ENCODE results near the gene FAM136A.
"Not testable (repeated sequence)": the region's sequence is repeated elsewhere in the genome, so short reads cannot be mapped to it uniquely, and the experiment has no call there.

Gene FAM136A

DNA sequence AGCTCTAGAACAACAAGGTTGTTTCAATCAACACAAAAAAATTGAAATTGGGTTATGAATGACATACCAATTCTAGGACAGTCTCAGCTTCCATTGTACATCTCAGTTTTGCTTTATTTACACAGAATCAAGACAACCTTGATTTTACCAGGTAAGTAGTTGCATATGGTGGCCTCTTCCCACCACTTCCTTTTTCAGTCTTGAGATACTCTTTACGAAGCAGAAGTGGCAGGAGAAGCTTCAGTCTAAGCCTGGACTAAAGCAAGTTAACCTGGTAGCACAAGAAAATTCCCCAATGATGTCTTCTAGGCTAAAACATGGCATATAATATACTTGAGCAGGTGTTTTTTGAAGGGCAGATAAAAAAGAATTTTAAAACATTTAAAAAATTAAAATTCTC, 10.7 kb upstream of the FAM136A start:
- Mint-ChIP-seq H3K27ac (no peak overlapping the region), H3K4me1 (no peaks in the 10 kb centered on the region), H3K9me3 (no peaks in the 10 kb centered on the region), H3K4me3 (no peak overlapping the region), H3K36me3 (no peaks in the 10 kb centered on the region)
- DNase-seq (ENCODE audit: low spot score in 2 of 2), result no peak
- no peak for ATAC-seq

DNA sequence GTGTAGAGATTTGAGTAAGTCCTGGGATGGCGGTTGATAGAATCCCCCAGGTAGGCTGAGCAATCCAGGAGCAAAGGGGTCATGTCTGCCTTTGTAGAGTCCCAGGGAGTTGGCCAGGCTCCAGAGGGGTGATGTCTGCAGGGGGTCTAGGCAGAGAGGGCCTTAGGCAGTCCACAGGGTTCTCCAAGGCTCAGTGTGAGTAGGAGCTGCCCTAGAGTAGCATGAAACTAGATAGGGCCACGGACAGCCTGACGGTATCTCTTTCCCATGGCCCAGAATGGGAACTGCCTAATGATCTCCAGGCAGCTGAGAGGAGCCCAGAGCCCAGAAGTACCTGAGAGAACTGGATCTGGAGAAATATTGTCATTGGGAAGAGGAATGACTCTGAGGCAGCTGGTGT, 9.0 kb upstream of the FAM136A start:
- no peak for DNase-seq (ENCODE audit: low spot score in 2 of 2)
- no peak overlapping the region for H3K27ac Mint-ChIP-seq
- H3K9me3 Mint-ChIP-seq, result no peaks in the 10 kb centered on the region
- no peaks in the 10 kb centered on the region for H3K36me3 Mint-ChIP-seq
- no peak for ATAC-seq
- H3K4me1 Mint-ChIP-seq, result no peaks in the 10 kb centered on the region
- no peak overlapping the region for H3K4me3 Mint-ChIP-seq

DNA sequence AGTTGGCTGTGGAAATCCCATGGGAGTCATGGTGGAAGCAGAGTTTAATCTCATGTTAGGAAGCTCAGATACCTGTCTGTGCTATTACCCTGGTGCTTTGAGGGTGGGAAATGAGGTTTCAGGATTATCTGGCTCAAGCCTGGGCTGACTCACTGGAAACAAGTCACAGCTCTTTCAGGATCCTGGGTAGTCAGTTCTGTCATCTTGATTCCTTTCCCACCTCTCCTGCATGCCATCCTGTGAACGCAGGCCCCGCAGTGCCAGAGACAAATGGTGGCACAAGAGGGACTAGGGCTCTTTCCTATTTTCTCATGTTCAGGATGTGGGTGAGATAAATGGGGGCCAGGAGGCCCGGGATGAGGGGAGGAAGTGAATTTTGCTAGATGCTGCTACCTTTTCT, 3.7 kb upstream of the FAM136A start:
- Mint-ChIP-seq H3K4me3 (no peak overlapping the region), H3K4me1 (peaks cover 15% of the 10 kb centered on the region), H3K27ac (no peak overlapping the region), H3K36me3 (peaks cover 10% of the 10 kb centered on the region), H3K9me3 (no peaks in the 10 kb centered on the region)
- DNase-seq (ENCODE audit: low spot score in 2 of 2), result no peak
- no peak for ATAC-seq

DNA sequence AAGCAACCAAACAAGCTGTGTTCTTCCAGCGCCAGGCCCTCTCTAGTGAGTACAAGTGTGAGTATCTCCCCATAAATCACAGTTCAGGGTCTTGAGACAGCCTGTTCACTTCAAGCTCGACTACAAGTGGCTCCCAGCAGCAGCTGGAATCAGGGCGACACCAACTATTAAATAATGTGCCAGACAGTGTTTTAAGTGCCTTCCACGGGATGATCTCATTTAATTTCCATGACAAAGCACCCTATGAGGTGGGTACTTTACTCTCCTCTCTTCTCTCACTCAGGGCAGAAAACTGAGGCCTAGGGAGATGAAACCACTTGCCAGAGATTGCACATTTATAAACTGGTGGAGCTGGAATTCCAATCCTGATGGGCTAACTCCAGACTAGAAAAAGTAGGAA, 2.6 kb upstream of the FAM136A start:
- peaks cover 20% of the 10 kb centered on the region for H3K36me3 Mint-ChIP-seq
- no peaks in the 10 kb centered on the region for H3K9me3 Mint-ChIP-seq
- H3K27ac Mint-ChIP-seq, result no peak overlapping the region
- H3K4me1 Mint-ChIP-seq, result peaks cover 21% of the 10 kb centered on the region
- no peak overlapping the region for H3K4me3 Mint-ChIP-seq
- no peak for ATAC-seq
- DNase-seq (ENCODE audit: low spot score in 2 of 2), result no peak

DNA sequence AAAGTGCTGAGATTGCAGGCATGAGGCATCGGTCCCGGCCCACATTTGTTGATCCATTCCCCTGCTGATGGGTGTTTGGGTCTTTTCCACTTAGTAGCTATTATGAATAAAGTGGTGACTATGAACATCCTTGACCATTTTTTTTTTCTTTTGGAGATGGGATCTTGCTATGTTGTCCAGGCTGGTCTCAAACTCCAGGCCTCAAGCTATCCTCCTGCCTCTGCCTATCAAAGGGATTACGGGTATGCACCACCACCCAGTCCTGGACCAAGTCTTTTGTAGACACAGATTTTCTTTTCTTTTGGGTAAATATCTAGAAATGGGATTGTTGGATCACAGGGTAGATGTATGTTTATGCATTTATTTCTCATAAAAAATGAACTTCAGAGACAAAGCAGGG, 1.3 kb upstream of the FAM136A start:
- peak overlapping the region; percentile 84 for H3K4me3 Mint-ChIP-seq

DNA sequence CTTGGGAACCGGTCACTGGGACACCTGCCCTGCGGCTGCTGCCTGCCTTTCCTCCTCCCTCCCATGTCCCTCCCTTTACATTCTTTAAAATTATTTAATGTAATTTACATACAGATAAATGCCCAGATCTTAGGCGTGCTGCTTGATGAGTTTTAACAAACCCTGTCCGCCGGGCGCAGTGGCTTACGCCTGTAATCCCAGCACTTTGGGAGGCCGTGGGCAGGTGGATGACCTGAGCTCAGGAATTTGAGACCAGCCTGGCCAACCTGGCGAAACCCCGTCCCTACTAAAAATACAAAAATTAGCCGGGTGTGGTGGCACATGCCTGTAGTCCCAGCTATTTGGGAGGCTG, 304 bp upstream of the FAM136A start:
- Mint-ChIP-seq H3K27ac (peak overlapping the region; percentile 87), H3K36me3 (peaks cover 43% of the 10 kb centered on the region), H3K4me1 (peaks cover 28% of the 10 kb centered on the region), H3K4me3 (peak overlapping the region; percentile 84)
- not testable (repeated sequence) for ATAC-seq; DNase-seq (ENCODE audit: low spot score in 2 of 2); H3K9me3 Mint-ChIP-seq

More for the DNA sequence above, 1.3 kb upstream of the FAM136A start:
- no peak overlapping the region for H3K27ac Mint-ChIP-seq
- peaks cover 28% of the 10 kb centered on the region for H3K4me1 Mint-ChIP-seq
- H3K9me3 Mint-ChIP-seq, result no peaks in the 10 kb centered on the region
- H3K36me3 Mint-ChIP-seq, result peaks cover 33% of the 10 kb centered on the region
- DNase-seq (ENCODE audit: low spot score in 2 of 2) (no peak), ATAC-seq (no peak)

DNA sequence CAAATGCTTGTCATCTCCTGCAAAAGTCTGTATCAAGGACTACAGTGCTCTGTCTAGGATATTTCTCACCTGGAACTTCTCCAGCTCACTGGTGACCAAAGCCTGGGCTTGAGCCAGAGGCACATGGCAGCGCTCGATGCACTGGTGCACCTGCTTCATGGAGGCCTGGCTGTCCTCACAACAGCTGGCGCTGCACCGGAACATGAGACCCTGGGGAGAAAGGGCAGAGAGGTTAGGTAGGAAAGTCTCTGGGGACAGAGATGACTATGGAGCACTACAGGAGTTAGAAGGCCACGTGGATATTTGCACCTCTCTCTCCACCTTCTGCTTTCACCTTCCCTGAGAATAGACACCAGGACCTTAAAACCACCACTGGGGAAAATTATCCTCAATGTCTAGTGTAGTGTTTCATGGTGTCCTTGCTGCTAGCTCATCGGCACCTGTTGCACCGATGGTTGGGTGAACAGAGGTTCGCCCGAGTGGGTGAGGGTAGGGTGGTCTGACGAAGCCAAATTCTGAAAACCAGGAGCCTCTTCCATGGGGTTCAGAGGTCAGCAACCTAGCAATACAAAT, 1.0 kb downstream of the FAM136A start:
- peaks cover 52% of the 10 kb centered on the region for H3K36me3 Mint-ChIP-seq
- no peaks in the 10 kb centered on the region for H3K9me3 Mint-ChIP-seq
- peak overlapping the region; percentile 84 for H3K4me3 Mint-ChIP-seq
- DNase-seq (ENCODE audit: low spot score in 2 of 2) (no peak), ATAC-seq (no peak)
- H3K4me1 Mint-ChIP-seq, result peaks cover 28% of the 10 kb centered on the region
- peak overlapping the region; percentile 87 for H3K27ac Mint-ChIP-seq

DNA sequence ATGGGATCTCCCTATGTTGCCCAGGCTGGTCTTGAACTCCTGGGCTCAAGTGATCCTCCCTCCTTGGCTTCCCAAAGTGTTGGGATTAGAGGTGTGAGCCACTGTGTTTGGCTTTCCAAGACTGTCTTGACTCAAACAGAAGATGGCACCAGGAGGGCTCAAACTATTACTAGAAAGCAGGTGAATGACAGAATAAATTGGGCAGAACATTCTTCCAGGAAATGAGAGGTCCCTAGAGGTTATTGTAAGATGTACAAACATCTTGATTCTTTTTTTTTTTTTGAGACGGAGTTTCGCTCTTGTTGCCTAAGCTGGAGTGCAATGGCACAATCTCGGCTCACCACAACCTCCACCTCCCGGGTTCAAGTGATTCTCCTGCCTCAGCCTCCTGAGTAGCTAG, 4.0 kb downstream of the FAM136A start:
- H3K9me3 Mint-ChIP-seq; H3K4me3 Mint-ChIP-seq; DNase-seq (ENCODE audit: low spot score in 2 of 2); ATAC-seq: not testable (repeated sequence)
- Mint-ChIP-seq H3K36me3 (peaks cover 68% of the 10 kb centered on the region), H3K4me1 (peaks cover 24% of the 10 kb centered on the region), H3K27ac (peak overlapping the region; percentile 65)

DNA sequence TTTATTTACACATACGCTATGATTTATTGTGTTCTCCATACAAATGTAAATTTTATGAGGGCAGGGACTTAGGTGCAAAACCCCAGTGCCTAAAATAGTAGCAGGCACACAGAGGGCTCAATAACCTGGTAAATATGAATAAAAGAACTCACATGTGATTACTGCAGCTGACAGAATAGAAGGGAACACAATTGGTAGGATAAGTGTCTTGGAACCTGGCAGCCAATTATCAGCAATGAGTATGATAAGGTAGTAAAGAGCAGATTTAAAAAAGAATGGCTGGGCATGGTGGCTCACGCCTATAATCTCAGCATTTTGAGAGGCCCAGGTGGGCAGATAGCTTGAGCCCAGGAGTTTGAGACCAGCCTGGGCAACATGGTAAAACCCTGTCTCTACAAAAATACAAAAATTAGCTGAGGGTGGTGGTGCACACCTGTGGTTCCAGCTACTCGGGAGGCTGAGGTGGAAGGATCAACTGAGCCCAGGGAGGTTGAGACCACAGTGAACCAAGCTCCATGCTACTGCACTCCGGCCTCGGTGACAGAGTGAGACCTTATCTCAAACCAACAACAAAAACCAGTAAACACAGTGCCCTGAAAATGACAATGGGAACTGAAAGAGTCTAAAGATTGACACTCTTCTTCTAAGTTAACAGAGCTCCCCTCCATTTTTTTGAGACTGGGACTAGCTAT, 18.2 kb downstream of the FAM136A start:
- Mint-ChIP-seq H3K9me3 (no peaks in the 10 kb centered on the region), H3K27ac (peak overlapping the region; percentile 3), H3K36me3 (peaks cover 95% of the 10 kb centered on the region), H3K4me3 (no peak overlapping the region), H3K4me1 (peaks cover 28% of the 10 kb centered on the region)
- ATAC-seq (no peak), DNase-seq (ENCODE audit: low spot score in 2 of 2) (no peak)

DNA sequence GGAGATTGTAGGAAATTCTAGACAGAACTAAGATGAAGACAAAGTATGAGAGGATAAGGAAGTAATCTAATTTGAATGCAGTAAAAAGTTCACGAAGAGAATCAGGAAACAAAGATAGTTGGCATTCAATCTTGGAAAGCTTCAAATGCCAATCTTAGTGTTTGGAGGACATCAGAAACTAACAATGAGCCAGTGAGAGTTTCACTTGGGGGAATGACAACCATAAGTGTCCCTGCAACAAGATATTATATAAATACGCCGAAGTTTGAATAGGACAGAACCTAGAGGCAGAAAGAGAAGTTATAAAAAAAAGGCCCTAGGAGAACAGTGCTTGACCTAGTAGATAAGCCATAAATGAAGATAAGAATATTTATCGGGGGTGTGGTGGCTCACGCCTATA, 19.4 kb downstream of the FAM136A start:
- Mint-ChIP-seq H3K36me3 (peaks cover 90% of the 10 kb centered on the region), H3K4me3 (no peak overlapping the region)

DNA sequence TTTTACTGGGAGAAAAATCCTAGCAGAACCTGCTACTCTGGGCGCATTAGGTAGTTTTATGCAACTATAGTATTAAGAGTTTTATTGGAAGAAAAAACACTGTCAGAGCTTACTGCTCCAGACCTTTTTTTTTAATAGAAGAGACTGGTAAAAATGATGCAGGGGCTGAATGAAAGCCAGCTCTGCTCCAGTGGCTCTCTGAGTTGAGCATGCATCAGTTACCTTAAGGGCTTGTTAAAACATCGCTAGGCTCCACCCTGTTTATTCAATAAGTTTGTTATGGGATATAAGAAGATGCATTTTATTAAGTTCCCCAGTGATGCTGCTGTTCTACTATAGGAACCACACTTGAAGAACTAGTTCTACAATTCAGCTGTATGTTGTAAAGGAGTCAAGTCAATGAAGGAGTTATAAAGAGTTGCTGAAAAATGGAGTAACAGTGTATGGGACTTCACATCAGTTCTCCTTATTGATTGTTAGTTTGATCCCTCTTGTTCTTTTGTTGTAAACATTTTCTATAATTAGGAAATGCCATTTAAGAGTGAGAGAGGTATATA, 21.5 kb downstream of the FAM136A start:
- ATAC-seq, result no peak
- Mint-ChIP-seq H3K4me1 (peaks cover 23% of the 10 kb centered on the region), H3K9me3 (no peaks in the 10 kb centered on the region), H3K4me3 (no peak overlapping the region), H3K36me3 (peaks cover 90% of the 10 kb centered on the region), H3K27ac (peak overlapping the region; percentile 4)
- no peak for DNase-seq (ENCODE audit: low spot score in 2 of 2)

More for the DNA sequence above, 19.4 kb downstream of the FAM136A start:
- Mint-ChIP-seq H3K27ac (peak overlapping the region; percentile 57), H3K4me1 (peaks cover 28% of the 10 kb centered on the region), H3K9me3 (no peaks in the 10 kb centered on the region)
- ATAC-seq (no peak), DNase-seq (ENCODE audit: low spot score in 2 of 2) (no peak)

DNA sequence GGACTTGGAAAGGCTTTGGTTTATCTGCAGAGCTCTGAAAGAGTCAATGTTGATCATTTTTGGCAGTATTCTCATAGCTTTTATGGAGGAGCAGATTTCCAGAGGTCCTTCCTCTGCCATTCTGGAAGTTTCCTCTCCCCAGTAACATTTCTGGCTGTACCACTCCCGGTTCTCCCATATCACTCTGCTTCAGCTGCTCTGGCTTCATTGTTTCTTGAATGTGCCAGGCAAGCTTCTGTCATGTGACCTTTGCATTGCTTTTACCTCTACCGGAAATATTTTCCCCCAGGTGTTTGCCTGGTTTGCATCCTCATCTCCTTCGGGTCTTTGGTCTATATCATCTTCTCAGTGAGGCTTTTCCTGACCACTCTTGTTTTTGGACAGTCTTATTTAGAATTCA, 31.5 kb downstream of the FAM136A start:
- H3K4me3 Mint-ChIP-seq, result no peak overlapping the region
- peaks cover 21% of the 10 kb centered on the region for H3K36me3 Mint-ChIP-seq
- H3K27ac Mint-ChIP-seq, result peak overlapping the region; percentile 54
- DNase-seq (ENCODE audit: low spot score in 2 of 2), result no peak
- no peak for ATAC-seq
- no peaks in the 10 kb centered on the region for H3K9me3 Mint-ChIP-seq
- H3K4me1 Mint-ChIP-seq, result peaks cover 6% of the 10 kb centered on the region

DNA sequence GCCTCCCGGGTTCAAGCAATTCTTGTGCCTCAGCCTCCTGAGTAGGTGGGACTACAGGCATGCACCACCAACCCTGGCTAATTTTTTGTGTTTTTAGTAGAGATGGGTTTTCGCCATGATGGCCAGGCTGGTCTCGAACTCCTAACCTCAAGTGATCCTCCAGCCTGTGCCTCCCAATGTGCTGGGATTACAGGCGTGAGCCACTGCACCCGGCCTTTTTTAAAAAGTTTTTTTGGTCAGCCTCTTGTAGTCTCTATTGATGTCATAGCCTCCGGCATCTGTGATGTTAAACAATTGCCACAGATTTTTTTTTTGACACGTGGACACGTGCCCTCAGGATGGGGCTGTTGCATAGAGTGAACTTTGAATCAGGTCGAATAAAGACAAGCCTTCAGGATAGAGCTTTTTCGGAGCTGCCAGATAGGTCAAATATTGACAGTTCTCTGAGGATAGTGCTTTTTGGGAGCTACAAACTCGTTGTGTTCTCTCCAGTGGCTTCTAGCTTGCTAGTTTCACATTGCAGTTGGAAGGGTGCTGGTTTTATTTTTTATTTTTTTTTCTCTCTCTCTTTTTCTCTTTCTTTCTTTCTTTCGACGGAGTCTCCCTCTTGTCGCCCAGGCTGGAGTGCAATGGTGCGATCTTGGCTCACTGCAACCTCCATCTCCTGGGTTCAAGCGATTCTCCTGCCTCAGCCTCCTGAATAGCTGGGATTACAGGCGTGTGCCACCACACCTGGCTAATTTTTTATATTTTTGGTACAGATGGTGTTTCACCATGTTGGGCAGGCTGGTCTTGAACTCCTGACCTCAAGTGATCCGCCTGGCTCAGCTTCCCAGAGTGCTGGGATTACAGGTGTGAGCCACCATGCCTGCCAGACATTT, 32.2 kb downstream of the FAM136A start:
- H3K27ac Mint-ChIP-seq, result peak overlapping the region; percentile 54
- H3K4me3 Mint-ChIP-seq; H3K4me1 Mint-ChIP-seq; ATAC-seq; H3K9me3 Mint-ChIP-seq; DNase-seq (ENCODE audit: low spot score in 2 of 2): not testable (repeated sequence)
- H3K36me3 Mint-ChIP-seq, result peaks cover 20% of the 10 kb centered on the region

DNA sequence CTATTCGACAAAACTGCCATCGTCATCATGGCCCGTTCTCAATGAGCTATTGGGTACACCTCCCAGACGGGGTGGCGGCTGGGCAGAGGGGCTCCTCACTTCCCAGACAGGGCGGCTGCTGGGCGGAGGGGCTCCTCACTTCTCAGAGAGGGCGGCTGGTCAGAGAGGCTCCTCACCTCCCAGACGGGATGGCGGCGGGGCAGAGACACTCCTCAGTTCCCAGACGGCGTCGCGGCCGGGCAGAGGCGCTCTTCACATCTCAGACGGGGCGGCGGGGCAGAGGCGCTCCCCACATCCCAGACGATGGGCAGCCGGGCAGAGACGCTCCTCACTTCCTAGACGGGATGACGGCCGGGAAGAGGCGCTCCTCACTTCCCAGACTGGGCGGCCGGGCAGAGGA, 34.9 kb downstream of the FAM136A start:
- H3K27ac Mint-ChIP-seq; H3K9me3 Mint-ChIP-seq; H3K4me3 Mint-ChIP-seq; ATAC-seq; DNase-seq (ENCODE audit: low spot score in 2 of 2); H3K4me1 Mint-ChIP-seq: not testable (repeated sequence)
- H3K36me3 Mint-ChIP-seq, result peaks cover 37% of the 10 kb centered on the region

DNA sequence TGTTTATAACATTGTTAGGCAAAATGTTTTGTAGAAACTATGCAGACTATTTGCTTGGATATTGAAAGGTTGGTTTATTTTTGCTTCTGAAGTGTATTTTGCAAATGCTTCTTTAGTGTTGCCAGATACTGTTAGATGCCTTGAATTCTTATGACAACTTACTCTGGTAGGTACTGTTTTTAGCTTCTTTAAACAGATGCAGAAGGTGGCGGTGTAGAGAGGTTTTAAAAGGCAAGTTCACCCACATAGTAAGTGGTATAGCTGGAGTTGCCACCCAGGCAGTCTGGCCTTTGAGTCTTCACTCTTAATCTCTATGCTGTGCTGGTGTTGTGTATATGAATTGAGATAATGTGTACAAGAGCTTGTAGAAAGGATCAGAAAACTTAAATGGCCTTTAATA, 40.4 kb downstream of the FAM136A start:
- Mint-ChIP-seq H3K4me1 (peaks cover 13% of the 10 kb centered on the region), H3K9me3 (no peaks in the 10 kb centered on the region), H3K27ac (no peak overlapping the region), H3K36me3 (peaks cover 56% of the 10 kb centered on the region), H3K4me3 (no peak overlapping the region)
- DNase-seq (ENCODE audit: low spot score in 2 of 2) (no peak), ATAC-seq (no peak)

Data from stimulated activated effector memory CD8-positive, alpha-beta T cell treated with anti-CD3 and anti-CD28 coated beads, Interleukin-12 subunit alpha, Interleukin-12 subunit beta, amount 100 ng/mL, for 72 hours (primary cell).